Naive B cell (primary cell): Measurements from ENCODE around the gene DOCK2. TPM values are rescaled to one million over a fixed set of nuclear protein-coding genes. Genes with fewer than 3 reads are reported as not detected.

ENCODE experiments used
- ATAC-seq, 2 donors: fragments of 150-1000 bp; cut with Tn5 transposase; 2 replicates each; pipeline ENCODE4 v1.10.0; 2021; ENCODE audit warnings: low read depth in 2 of 2, mild to moderate bottlenecking in 2 of 2, moderate library complexity in 2 of 2
- DNase-seq: peaks from one replicate; pipeline ENCODE4 v3.0.0; 2022
- H3K27ac Mint-ChIP-seq, 6 donors: one replicate each; pipeline ENCODE4 v1.8.0; 2020 to 2022; ENCODE audit warnings: mild to moderate bottlenecking in 6 of 6, mixed read lengths in 6 of 6, moderate library complexity in 5 of 6, inconsistent platforms in 2 of 6
- H3K27me3 Mint-ChIP-seq, 3 donors: one replicate each; pipeline ENCODE4 v1.8.0; 2021 to 2022; ENCODE audit warnings: mixed read lengths in 3 of 3, mild to moderate bottlenecking in 1 of 3
- H3K36me3 Mint-ChIP-seq, 2 donors: one replicate each; pipeline ENCODE4 v1.8.0; 2020 to 2022; ENCODE audit warnings: mixed read lengths in 2 of 2, inconsistent platforms in 1 of 2, mild to moderate bottlenecking in 1 of 2
- H3K4me1 Mint-ChIP-seq, 3 donors: one replicate each; pipeline ENCODE4 v1.8.0; 2020 to 2022; ENCODE audit warnings: mixed read lengths in 3 of 3, inconsistent platforms in 1 of 3, mild to moderate bottlenecking in 1 of 3, moderate library complexity in 1 of 3
- H3K4me3 Mint-ChIP-seq, 8 donors: one replicate each; pipeline ENCODE4 v1.8.0; 2020 to 2022; ENCODE audit warnings: mild to moderate bottlenecking in 8 of 8, mixed read lengths in 8 of 8, moderate library complexity in 8 of 8, inconsistent platforms in 2 of 8
- H3K9me3 Mint-ChIP-seq, 7 donors: one replicate each; pipeline ENCODE4 v1.8.0; 2020 to 2022; ENCODE audit warnings: mixed read lengths in 7 of 7, mild to moderate bottlenecking in 5 of 7, inconsistent platforms in 2 of 7, moderate library complexity in 1 of 7
- polyA plus RNA-seq, 6 donors: library from polyadenylated mRNA; unstranded; fragments of 300-500 nt; fragmentation: Illumina TruSeq; gene quantifications; one replicate each; pipeline ENCODE4 v1.2.3, GENCODE V29; 2021; ENCODE audit warnings: low read depth in 6 of 6

The DOCK2 gene
- polyA plus RNA-seq, 6 donors from 2014 or later = 62.1 to 165 (median 106) TPM

DNA sequence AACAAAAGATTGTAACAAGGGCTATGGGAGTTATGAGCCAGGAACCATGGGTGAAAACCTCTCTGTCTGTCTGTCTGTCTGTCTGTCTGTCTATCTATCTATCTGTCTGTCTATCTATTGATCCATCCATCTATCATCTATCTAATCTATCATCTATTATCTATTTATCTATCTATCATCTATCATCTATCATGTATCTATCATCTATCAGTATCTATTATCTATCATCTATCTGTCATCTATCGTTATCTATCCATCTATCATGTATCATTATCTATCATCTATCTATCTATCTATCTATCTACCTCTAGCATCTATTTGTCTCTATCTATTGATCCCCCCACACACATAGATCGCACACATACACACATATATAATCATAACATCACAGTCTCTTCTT lies 230.3 kb downstream of the DOCK2 start:
- H3K36me3 Mint-ChIP-seq = peaks cover 24 to 30% of the 10 kb centered on the region in 2 donors
- peak overlapping the region in 5 of 6 donors; percentile 4 to 64 (median 6) for H3K27ac Mint-ChIP-seq
- no peak for ATAC-seq
- H3K4me3 Mint-ChIP-seq = no peak overlapping the region
- DNase-seq = no peak
- no peaks in the 10 kb centered on the region for H3K27me3 Mint-ChIP-seq
- H3K4me1 Mint-ChIP-seq = peaks cover under 1 to 15% (median 11%) of the 10 kb centered on the region in 3 donors
- no peaks in the 10 kb centered on the region for H3K9me3 Mint-ChIP-seq

DNA sequence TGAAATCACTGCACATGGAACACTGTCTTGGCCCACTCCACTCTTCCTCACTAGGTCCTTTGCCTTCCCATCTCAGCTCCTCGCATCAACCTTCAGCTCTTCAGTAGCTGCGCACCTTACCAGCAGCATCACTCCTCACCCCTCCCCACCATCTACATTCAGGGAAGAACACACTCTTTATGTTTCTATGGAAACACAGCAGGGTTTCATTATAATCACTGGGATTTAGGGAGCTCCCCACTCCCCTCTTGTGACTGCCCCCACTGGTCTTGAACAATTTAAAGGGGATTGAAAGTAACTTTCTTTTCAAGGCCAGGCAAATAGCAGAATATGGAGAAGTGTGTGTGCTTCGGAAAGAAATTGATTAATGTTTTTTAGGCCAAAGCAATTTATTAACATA lies 232.0 kb downstream of the DOCK2 start:
- Mint-ChIP-seq H3K4me1 (peaks cover 2 to 15% (median 11%) of the 10 kb centered on the region in 3 donors), H3K27me3 (no peaks in the 10 kb centered on the region), H3K9me3 (no peaks in the 10 kb centered on the region), H3K4me3 (no peak overlapping the region), H3K36me3 (peaks cover 24 to 30% of the 10 kb centered on the region in 2 donors), H3K27ac (peak overlapping the region in 2 of 6 donors; percentile 36 to 60)
- DNase-seq = no peak
- no peak for ATAC-seq

DNA sequence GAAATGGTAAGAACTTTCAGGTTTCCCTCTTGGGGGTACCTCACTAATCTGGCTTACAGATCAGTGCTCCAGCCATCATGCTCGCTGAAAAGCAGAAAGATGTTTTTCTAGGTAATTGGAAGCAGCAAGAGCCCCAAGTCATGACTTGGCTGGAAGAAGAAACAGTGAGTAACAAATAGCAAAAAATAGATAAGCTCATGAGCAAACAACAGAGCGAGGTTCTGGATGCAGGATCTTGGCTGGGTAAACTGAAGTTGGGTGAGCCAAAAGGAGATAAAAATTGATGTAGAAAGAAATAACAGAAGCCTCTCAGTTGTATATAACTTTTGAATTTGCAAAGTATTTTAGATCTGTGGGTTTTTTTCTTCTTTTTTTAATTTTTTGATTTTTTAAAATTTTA lies 233.1 kb downstream of the DOCK2 start:
- Mint-ChIP-seq H3K4me3 (no peak overlapping the region), H3K27me3 (no peaks in the 10 kb centered on the region), H3K36me3 (peaks cover 24 to 26% of the 10 kb centered on the region in 2 donors), H3K27ac (peak overlapping the region in 1 of 6 donors; percentile 42), H3K9me3 (no peaks in the 10 kb centered on the region), H3K4me1 (peaks cover 2 to 15% (median 7%) of the 10 kb centered on the region in 3 donors)
- no peak for ATAC-seq
- no peak for DNase-seq

DNA sequence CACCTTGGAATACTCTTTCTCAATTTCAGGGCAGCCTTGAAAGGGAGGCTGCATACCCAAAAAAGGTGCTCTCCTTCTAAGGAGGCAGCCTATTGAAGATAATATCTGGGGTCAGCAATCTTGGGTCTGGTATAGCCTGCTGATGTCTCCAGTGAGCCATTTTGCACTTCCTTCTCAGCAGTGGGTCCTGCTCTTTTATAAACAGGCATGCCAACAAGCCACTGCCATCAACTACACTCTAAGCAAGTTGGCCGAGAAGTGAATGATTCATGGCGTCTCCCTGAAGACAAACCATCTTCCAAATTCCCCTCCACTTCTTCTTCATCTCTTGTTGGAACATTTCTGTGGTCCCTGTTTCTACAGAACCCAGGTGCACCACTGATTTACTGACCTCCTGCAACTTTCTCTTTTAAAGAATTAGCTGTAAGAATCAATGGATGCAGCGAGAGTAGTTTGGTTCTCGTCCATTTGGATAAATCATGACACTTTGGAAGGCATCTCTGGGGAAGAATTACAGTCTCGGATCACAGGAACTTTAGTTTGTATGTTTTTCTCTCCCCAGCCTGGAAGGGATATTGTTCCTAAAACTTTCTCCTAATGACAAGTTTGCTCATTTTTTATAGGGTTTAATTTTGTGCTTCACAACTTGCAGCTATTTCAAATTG lies 234.9 kb downstream of the DOCK2 start:
- H3K4me1 Mint-ChIP-seq = peaks cover 2 to 23% (median 12%) of the 10 kb centered on the region in 3 donors
- DNase-seq (no peak), ATAC-seq (no peak)
- H3K27ac Mint-ChIP-seq = peak overlapping the region in 2 of 6 donors; percentile 8 to 57
- no peak overlapping the region for H3K4me3 Mint-ChIP-seq
- no peaks in the 10 kb centered on the region for H3K9me3 Mint-ChIP-seq
- H3K27me3 Mint-ChIP-seq = no peaks in the 10 kb centered on the region
- peaks cover 33 to 38% of the 10 kb centered on the region in 2 donors for H3K36me3 Mint-ChIP-seq

DNA sequence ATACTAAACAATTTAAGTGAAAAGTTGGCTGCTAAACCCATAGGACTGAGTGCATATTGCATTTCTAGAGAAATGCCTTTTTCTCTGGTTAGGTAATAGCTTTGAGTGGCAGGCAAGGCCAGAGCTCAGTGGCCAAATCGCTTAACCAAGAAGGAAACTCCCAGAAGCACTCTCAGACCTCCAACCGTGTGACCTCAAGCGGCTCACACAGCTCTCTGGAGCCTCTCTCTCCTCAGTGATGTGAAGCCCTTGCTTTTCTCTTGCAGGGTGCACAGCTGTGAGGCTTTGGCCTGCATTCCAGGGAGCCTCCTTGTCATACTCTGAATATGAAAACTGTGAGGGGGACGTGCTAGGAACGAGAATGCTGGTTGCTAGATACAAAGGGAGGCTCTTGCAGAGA lies 236.6 kb downstream of the DOCK2 start:
- DNase-seq = no peak
- Mint-ChIP-seq H3K27me3 (no peaks in the 10 kb centered on the region), H3K9me3 (no peaks in the 10 kb centered on the region), H3K4me1 (peaks cover 5 to 22% (median 19%) of the 10 kb centered on the region in 3 donors), H3K27ac (peak overlapping the region in 1 of 6 donors; percentile 33), H3K36me3 (peaks cover 21 to 28% of the 10 kb centered on the region in 2 donors), H3K4me3 (no peak overlapping the region)
- ATAC-seq = no peak

DNA sequence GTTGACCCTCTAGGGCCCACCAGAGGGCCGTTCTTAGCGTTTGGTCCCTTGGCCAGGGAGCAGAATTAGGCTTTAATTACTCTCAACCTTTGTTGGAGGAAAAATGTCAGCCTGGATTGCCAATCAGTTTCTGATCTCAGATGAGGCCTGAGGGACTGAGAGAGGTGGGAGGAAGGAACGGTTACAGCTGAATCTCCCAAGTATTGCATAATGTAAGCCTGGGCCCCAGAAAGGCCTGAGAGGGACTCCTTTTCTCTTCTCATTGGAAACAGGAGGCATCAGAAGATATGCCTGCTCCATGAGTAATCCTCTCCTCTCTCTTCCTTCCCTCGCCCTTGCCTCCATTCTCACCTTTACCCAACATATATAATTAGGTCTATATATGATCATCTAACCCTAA lies 237.5 kb downstream of the DOCK2 start:
- H3K36me3 Mint-ChIP-seq = peaks cover 14 to 18% of the 10 kb centered on the region in 2 donors

DNA sequence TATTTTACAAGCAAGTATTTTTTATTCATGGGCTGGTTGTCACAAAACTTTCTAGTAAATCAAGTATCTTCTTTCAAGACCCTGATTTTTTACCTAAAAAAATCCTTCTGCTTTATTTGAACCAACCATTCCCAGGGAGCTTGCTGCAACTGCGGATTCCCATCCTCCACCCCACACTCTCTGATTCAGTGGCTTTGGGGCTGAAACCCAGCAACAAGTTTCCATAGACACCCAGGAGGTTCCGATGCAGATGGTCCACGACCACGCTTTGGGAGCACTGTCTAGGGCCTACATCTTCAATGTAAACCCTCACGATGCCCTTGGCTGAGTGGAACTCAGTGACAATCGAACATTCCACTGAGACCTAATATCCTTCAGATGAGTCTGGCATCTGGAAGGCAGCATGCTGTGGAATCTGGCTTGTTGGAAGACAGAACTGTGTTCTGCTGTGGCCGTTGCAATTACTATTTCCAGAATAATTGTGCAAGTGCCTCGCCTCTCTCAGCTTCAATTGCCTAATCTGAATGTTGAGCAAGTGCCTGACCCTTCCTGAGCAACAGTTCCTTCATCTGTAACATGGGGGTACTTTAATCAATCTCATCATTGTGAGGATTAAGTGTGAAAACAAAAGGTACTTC lies 238.1 kb downstream of the DOCK2 start:
- Mint-ChIP-seq H3K27ac (peak overlapping the region in 2 of 6 donors; percentile 63 to 83), H3K27me3 (no peaks in the 10 kb centered on the region), H3K4me1 (peaks cover 19 to 34% (median 31%) of the 10 kb centered on the region in 3 donors), H3K9me3 (no peaks in the 10 kb centered on the region), H3K36me3 (peaks cover 14 to 15% of the 10 kb centered on the region in 2 donors), H3K4me3 (no peak overlapping the region)
- ATAC-seq (no peak), DNase-seq (no peak)

More for the DNA sequence above, 237.5 kb downstream of the DOCK2 start:
- Mint-ChIP-seq H3K27ac (no peak overlapping the region), H3K9me3 (no peaks in the 10 kb centered on the region), H3K4me3 (no peak overlapping the region), H3K27me3 (no peaks in the 10 kb centered on the region), H3K4me1 (peaks cover 13 to 29% (median 26%) of the 10 kb centered on the region in 3 donors)
- DNase-seq (no peak), ATAC-seq (no peak)

DNA sequence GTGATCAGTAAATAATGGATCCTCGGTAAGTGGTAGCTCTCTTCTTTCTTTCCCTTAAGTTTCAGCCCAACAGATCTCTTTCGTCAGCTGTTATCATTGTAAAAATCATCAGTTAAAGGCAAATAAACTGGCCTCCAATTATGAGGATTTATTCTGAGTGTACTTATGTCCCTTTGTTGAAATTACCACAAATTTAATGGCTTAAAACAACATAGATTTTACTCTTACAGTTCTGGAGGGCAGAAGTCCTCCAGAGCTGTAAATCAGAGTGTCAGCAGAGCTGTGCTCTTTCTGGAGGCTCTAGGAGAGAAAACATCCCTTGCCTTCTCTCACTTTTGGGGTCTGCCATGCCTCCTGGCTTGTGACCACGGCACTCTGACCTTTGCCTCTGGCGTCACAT lies 238.7 kb downstream of the DOCK2 start:
- Mint-ChIP-seq H3K4me1 (peaks cover 24 to 39% (median 33%) of the 10 kb centered on the region in 3 donors), H3K9me3 (no peaks in the 10 kb centered on the region), H3K27ac (peak overlapping the region in 3 of 6 donors; percentile 63 to 83 (median 72))

DNA sequence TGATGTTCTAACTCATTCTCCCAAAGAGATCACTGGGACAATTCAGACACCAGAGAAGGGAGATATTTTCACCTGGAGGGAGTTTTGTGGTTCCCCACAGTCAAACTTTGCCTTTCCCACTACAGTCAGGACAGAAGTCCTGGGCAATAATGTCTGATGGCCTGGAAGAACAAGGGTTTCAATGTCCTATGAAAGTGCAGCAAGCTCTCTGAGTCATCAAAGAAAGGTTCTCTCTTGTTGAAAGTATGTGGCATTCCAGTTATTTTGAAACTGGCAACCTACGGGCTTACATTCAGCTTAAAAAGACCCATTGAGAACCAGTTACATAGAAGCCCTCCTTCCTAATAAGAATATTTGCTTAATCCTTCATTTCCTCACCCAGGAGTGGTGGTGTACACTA lies 239.3 kb downstream of the DOCK2 start:
- Mint-ChIP-seq H3K36me3 (peaks cover 14 to 15% of the 10 kb centered on the region in 2 donors), H3K4me3 (no peak overlapping the region), H3K27me3 (no peaks in the 10 kb centered on the region), H3K27ac (peak overlapping the region in 4 of 6 donors; percentile 8 to 72 (median 62)), H3K9me3 (no peaks in the 10 kb centered on the region), H3K4me1 (peaks cover 25 to 40% (median 33%) of the 10 kb centered on the region in 3 donors)
- no peak for ATAC-seq
- DNase-seq = no peak

More for the DNA sequence above, 238.7 kb downstream of the DOCK2 start:
- Mint-ChIP-seq H3K27me3 (no peaks in the 10 kb centered on the region), H3K4me3 (no peak overlapping the region), H3K36me3 (peaks cover 14 to 15% of the 10 kb centered on the region in 2 donors)
- no peak for ATAC-seq
- no peak for DNase-seq

DNA sequence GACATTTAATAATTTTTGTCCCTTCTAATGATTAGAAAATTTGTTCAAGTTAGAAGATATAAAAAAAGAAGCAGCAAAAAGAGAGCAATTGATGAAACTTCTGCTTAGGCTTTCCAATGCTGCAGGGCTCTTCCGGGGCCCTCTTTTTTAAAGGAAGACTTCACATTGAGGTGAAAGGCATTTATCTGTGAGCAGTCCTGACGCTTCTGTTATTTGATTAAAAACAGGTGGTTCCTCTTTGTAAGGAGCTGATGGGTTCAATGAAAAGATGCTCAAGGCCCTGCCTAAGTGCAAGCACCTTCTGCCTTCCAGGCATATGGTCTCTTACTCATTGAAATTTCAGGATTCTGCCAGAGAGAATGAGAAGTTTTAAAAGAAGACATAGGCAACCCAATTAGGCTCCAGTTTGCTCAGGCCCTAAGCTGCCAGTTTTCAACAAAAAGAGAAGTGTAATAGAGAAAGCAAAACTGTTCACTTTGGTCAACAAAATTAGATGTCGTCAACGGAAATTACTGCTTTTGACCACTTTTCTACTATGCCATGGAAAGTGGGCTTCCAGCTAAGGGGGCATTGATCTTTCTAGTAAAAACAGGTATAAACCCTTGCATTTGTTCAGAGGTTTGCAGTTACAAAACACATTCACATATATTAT lies 243.1 kb downstream of the DOCK2 start:
- H3K4me1 Mint-ChIP-seq = peaks cover 23 to 48% (median 37%) of the 10 kb centered on the region in 3 donors
- peak; percentile 65 to 72 for ATAC-seq
- H3K4me3 Mint-ChIP-seq = peak overlapping the region in 5 of 8 donors; percentile 1 to 44 (median 25)
- no peak for DNase-seq
- peaks cover 14 to 21% of the 10 kb centered on the region in 2 donors for H3K36me3 Mint-ChIP-seq
- no peaks in the 10 kb centered on the region for H3K27me3 Mint-ChIP-seq
- H3K9me3 Mint-ChIP-seq = no peaks in the 10 kb centered on the region
- peak overlapping the region; percentile 38 to 90 (median 84) for H3K27ac Mint-ChIP-seq

DNA sequence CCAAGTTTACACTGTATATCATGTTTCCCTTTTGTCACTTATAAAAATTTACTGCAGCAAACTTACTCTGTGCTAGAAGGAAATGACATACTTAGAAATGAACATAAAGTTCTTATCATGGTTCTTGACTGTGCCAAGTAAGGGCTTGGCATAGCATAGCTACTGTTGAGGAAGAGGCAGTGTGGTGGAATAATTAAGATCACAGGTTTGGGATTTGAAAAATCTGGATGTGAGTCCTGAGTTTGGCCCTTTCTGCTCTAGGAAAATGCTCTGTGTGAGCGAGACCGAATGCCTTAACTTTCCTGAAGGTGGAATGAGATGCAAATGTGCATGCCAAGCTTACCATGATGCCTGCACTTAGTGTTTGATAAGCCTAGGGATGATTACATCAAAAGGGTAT lies 243.7 kb downstream of the DOCK2 start:
- Mint-ChIP-seq H3K4me3 (no peak overlapping the region), H3K36me3 (peaks cover 9 to 16% of the 10 kb centered on the region in 2 donors), H3K4me1 (peaks cover 23 to 44% (median 37%) of the 10 kb centered on the region in 3 donors), H3K9me3 (no peaks in the 10 kb centered on the region), H3K27me3 (no peaks in the 10 kb centered on the region), H3K27ac (peak overlapping the region in 4 of 6 donors; percentile 79 to 87 (median 84))
- ATAC-seq (no peak), DNase-seq (no peak)

DNA sequence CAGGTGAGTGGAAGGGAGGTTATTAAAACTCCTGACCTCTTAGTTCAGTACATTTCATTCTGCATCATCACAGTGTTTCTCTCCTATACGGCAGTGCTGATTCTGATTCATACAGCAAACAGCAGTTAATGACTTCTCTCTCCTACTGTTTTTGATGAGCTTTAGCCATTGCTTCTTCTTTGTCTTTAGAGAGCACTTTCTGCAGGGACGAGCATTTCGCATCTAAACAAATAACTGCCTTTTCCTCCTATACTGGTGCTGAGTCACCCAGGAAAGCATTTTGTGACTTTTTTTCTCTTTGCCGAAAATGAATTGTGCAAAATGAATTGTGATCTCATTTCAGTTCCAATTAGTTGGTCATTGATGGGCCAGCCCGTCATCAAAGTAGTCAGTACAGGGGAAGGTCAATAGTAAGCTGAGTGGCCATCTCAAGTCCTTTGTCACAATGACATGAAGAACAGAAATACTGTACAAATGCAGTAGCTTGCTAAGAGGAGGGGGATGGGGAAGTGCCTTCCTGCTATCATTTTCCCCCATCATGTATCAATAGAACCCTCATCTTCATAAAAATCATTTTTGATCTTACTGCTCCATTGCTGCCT lies 244.7 kb downstream of the DOCK2 start:
- ATAC-seq (no peak), DNase-seq (no peak)
- H3K4me1 Mint-ChIP-seq = peaks cover 23 to 37% (median 30%) of the 10 kb centered on the region in 3 donors
- peaks cover 5 to 10% of the 10 kb centered on the region in 2 donors for H3K36me3 Mint-ChIP-seq
- peak overlapping the region in 1 of 6 donors; percentile 13 for H3K27ac Mint-ChIP-seq
- H3K9me3 Mint-ChIP-seq = no peaks in the 10 kb centered on the region
- no peaks in the 10 kb centered on the region for H3K27me3 Mint-ChIP-seq
- H3K4me3 Mint-ChIP-seq = no peak overlapping the region

DNA sequence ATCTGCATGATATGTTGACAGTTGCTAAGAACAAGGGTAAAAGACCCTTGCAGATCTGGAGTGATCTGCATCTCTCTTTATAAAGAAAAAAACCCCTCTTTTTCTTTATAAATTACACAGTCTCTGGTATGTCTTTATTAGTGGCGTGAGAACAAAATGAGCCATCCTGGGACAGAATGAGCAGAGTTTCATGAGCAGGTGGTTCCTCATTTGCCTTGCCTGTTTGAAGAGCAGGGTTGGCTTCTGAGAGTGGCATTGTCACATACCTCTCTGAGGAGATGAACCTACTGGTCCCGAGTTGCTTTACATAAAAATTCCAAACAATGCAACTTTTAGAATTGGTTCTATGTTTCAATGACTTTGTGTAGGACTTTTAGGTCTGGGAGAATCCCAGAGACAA lies 249.0 kb downstream of the DOCK2 start:
- Mint-ChIP-seq H3K9me3 (no peaks in the 10 kb centered on the region), H3K36me3 (peaks cover 11 to 13% of the 10 kb centered on the region in 2 donors)

More for the DNA sequence above, 249.0 kb downstream of the DOCK2 start:
- Mint-ChIP-seq H3K27me3 (no peaks in the 10 kb centered on the region), H3K4me1 (peaks cover 4 to 25% (median 21%) of the 10 kb centered on the region in 3 donors), H3K27ac (no peak overlapping the region), H3K4me3 (no peak overlapping the region)
- DNase-seq (no peak), ATAC-seq (no peak)
